Liver (tissue), 9 donors: ENCODE data around the gene RAVER1. TPM values are rescaled to one million over a fixed set of nuclear protein-coding genes. Genes with fewer than 3 reads are reported as not detected.

Source experiments
- DNase-seq: peaks from one replicate; pipeline ENCODE4 v3.0.0-alpha.2; 2017; ENCODE audit warnings: low spot score
- H3K27ac ChIP-seq, 2 donors: one replicate each; pipeline ENCODE4 v1.7.0; 2013; ENCODE audit warnings: inconsistent platforms in 2 of 2, low read length in 2 of 2, control low read depth in 1 of 2, low read depth in 1 of 2, mild to moderate bottlenecking in 1 of 2
- H3K27me3 ChIP-seq, 4 donors: one replicate each; pipeline versions ENCODE4 v1.6.1 to v1.7.0; 2013; ENCODE audit warnings: low read length in 3 of 4, inconsistent platforms in 1 of 4, mild to moderate bottlenecking in 1 of 4, moderate library complexity in 1 of 4; ENCODE audit not compliant: control insufficient read depth in 4 of 4, insufficient read depth in 4 of 4
- H3K36me3 ChIP-seq, 4 donors: one replicate each; pipeline versions ENCODE4 v1.6.1 to v1.7.0; 2013; ENCODE audit warnings: low read length in 3 of 4, mild to moderate bottlenecking in 3 of 4, low read depth in 1 of 4, moderate library complexity in 1 of 4; ENCODE audit not compliant: control insufficient read depth in 4 of 4, insufficient read depth in 3 of 4
- H3K4me1 ChIP-seq, 4 donors: one replicate each; pipeline versions ENCODE4 v1.6.1 to v1.7.0; 2013; ENCODE audit warnings: low read length in 3 of 4, mild to moderate bottlenecking in 3 of 4, moderate library complexity in 1 of 4; ENCODE audit not compliant: control insufficient read depth in 4 of 4, insufficient read depth in 4 of 4
- H3K4me3 ChIP-seq, 3 donors: one replicate each; pipeline versions ENCODE4 v1.6.1 to v1.7.0; 2013; ENCODE audit warnings: low read length in 3 of 3, control low read depth in 1 of 3, low read depth in 1 of 3, mild to moderate bottlenecking in 1 of 3
- H3K9ac ChIP-seq, 2 donors: one replicate each; pipeline ENCODE4 v1.7.0; 2013; ENCODE audit warnings: low read length in 2 of 2, mild to moderate bottlenecking in 2 of 2, moderate library complexity in 2 of 2, control low read depth in 1 of 2, low read depth in 1 of 2
- H3K9me3 ChIP-seq, 4 donors: one replicate each; pipeline versions ENCODE4 v1.6.1 to v1.7.0; 2013; ENCODE audit warnings: low read length in 3 of 4; ENCODE audit not compliant: control insufficient read depth in 4 of 4
- EGR1 ChIP-seq, 2 donors: IDR thresholded peaks; 2 replicates each; pipeline ENCODE4 v1.6.1; 2016 to 2018; ENCODE audit warnings: antibody characterized with exemption in 2 of 2, low read depth in 2 of 2
- FOXA1 ChIP-seq: IDR thresholded peaks from 2 replicates; pipeline ENCODE4 v1.6.1; 2016; ENCODE audit warnings: antibody characterized with exemption
- FOXA2 ChIP-seq: IDR thresholded peaks from 2 replicates; pipeline ENCODE4 v1.6.1; 2016; ENCODE audit warnings: antibody characterized with exemption
- GABPA ChIP-seq, 2 donors: IDR thresholded peaks in 1 of 2; conservative IDR thresholded peaks in 1 of 2; 2 replicates each; pipeline ENCODE4 v1.6.1; 2016; ENCODE audit warnings: antibody characterized with exemption in 2 of 2, mild to moderate bottlenecking in 1 of 2, moderate library complexity in 1 of 2
- HNF4A ChIP-seq, 2 donors: conservative IDR thresholded peaks; 2 replicates each; pipeline ENCODE4 v1.6.1; 2016; ENCODE audit warnings: antibody characterized with exemption in 2 of 2, mild to moderate bottlenecking in 2 of 2
- HNF4G ChIP-seq: IDR thresholded peaks from 2 replicates; pipeline ENCODE4 v1.6.1; 2016; ENCODE audit warnings: antibody characterized with exemption
- JUND ChIP-seq, 2 donors: IDR thresholded peaks; 2 replicates each; pipeline ENCODE4 v1.6.1; 2016; ENCODE audit warnings: antibody characterized with exemption in 2 of 2
- NR2F2 ChIP-seq: IDR thresholded peaks from 2 replicates; pipeline ENCODE4 v1.6.1; 2016; ENCODE audit warnings: antibody characterized with exemption
- RAD21 ChIP-seq, 2 donors: IDR thresholded peaks; 2 replicates each; pipeline ENCODE4 v1.6.1; 2016; ENCODE audit warnings: antibody characterized with exemption in 2 of 2, mild to moderate bottlenecking in 2 of 2
- RXRA ChIP-seq, 2 donors: IDR thresholded peaks; 2 replicates each; pipeline ENCODE4 v1.6.1; 2017 to 2018; ENCODE audit warnings: antibody characterized with exemption in 2 of 2, mild to moderate bottlenecking in 1 of 2
- SP1 ChIP-seq: IDR thresholded peaks from 2 replicates; pipeline ENCODE4 v1.6.1; 2018; ENCODE audit warnings: antibody characterized with exemption, mild to moderate bottlenecking
- TAF1 ChIP-seq: conservative IDR thresholded peaks from 2 replicates; pipeline ENCODE4 v1.6.1; 2016; ENCODE audit warnings: antibody characterized with exemption, mild to moderate bottlenecking
- YY1 ChIP-seq: IDR thresholded peaks from 2 replicates; pipeline ENCODE4 v1.6.1; 2016; ENCODE audit warnings: antibody characterized with exemption, mild to moderate bottlenecking
- WGBS: extraction: QIAGEN DNeasy Blood & Tissue Kit; methylation state at CpG from one replicate; pipeline ENCODE4 v1.1.7; 2013; 5-methylcytosine and 5-hydroxymethylcytosine counted together
- polyA plus RNA-seq, 2 donors: library from polyadenylated mRNA; stranded (reverse) in 1 of 2; unstranded in 1 of 2; fragments of 200-250 nt in 1 of 2; fragments of >200 nt in 1 of 2; fragmentation: Nextera tagmentation in 1 of 2; extraction: Ambion mirVana in 1 of 2; gene quantifications; one replicate each; pipeline versions ENCODE4 v1.2.1 to v1.2.3, GENCODE V29; 2013 to 2015
- total RNA-seq, 2 donors: library from RNA; depleted of rRNA; stranded (reverse); fragments of >200 nt; gene quantifications; one replicate each; pipeline ENCODE4 v1.2.3, GENCODE V29; 2014
- TF ChIP-seq, protein P1 (sequence below): fragments of 150-350 bp; IDR thresholded peaks from 2 replicates; pipeline ENCODE4 v1.5.1; 2017; ENCODE audit warnings: improper control_type of control experiment, low read depth, low read length; ENCODE audit not compliant: missing input control
- TF ChIP-seq, protein P2 (sequence below): IDR thresholded peaks from 2 replicates; pipeline ENCODE4 v1.6.1; 2016; ENCODE audit warnings: antibody characterized with exemption
- TF ChIP-seq, protein P3 (sequence below): IDR thresholded peaks from 2 replicates; pipeline ENCODE4 v1.6.1; 2016; ENCODE audit warnings: antibody characterized with exemption
- TF ChIP-seq, protein P4 (sequence below): IDR thresholded peaks from 2 replicates; pipeline ENCODE4 v1.6.1; 2016; ENCODE audit warnings: antibody characterized with exemption, mild to moderate bottlenecking
- donor health status: healthy.
- donor health status: healthy.
- donor health status: healthy.
- donor health status: healthy.
- donor health status: healthy.

The RAVER1 gene
- total and polyA plus RNA-seq, 4 donors = 2.1 to 13.6 (median 6.2) TPM

- H3K4me1 ChIP-seq = peaks cover 21 to 52% (median 40%) of the 10 kb centered on the region in 4 donors
- peak; percentile 87 for DNase-seq
- peak overlapping the region in 1 of 3 donors; percentile 19 for H3K4me3 ChIP-seq
- H3K27me3 ChIP-seq = peaks cover 0 to 8% (median 1%) of the 10 kb centered on the region in 4 donors
- no peak overlapping the region for H3K9ac ChIP-seq
- H3K27ac ChIP-seq = no peak overlapping the region
- no peaks in the 10 kb centered on the region for H3K9me3 ChIP-seq
- peaks cover 12 to 23% (median 20%) of the 10 kb centered on the region in 4 donors for H3K36me3 ChIP-seq
- 6% methylated on average over 23 of the region's 23 CpGs for WGBS
- TF ChIP-seq SP1 = no peak
- TF ChIP-seq GABPA (IDR thresholded peaks at IDR 0.05 in 1 of 2, conservative IDR thresholded peaks at IDR 0.05 in 1 of 2) = no peak
- no peak for TF ChIP-seq RAD21 (IDR thresholded peaks at IDR 0.05)
- no peak for TF ChIP-seq HNF4G
- TF ChIP-seq, protein P1, sequence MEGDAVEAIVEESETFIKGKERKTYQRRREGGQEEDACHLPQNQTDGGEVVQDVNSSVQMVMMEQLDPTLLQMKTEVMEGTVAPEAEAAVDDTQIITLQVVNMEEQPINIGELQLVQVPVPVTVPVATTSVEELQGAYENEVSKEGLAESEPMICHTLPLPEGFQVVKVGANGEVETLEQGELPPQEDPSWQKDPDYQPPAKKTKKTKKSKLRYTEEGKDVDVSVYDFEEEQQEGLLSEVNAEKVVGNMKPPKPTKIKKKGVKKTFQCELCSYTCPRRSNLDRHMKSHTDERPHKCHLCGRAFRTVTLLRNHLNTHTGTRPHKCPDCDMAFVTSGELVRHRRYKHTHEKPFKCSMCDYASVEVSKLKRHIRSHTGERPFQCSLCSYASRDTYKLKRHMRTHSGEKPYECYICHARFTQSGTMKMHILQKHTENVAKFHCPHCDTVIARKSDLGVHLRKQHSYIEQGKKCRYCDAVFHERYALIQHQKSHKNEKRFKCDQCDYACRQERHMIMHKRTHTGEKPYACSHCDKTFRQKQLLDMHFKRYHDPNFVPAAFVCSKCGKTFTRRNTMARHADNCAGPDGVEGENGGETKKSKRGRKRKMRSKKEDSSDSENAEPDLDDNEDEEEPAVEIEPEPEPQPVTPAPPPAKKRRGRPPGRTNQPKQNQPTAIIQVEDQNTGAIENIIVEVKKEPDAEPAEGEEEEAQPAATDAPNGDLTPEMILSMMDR = no peak
- TF ChIP-seq RXRA (IDR thresholded peaks at IDR 0.05) = no peak
- TF ChIP-seq EGR1 (IDR thresholded peaks at IDR 0.05; ENCODE audit: low read depth in 2 of 2) = no peak
- TF ChIP-seq, protein P2, sequence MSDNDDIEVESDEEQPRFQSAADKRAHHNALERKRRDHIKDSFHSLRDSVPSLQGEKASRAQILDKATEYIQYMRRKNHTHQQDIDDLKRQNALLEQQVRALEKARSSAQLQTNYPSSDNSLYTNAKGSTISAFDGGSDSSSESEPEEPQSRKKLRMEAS = no peak
Measured at GRCh38 chr19:10288662-10289166, 44.6 kb downstream of the RAVER1 start.

DNA sequence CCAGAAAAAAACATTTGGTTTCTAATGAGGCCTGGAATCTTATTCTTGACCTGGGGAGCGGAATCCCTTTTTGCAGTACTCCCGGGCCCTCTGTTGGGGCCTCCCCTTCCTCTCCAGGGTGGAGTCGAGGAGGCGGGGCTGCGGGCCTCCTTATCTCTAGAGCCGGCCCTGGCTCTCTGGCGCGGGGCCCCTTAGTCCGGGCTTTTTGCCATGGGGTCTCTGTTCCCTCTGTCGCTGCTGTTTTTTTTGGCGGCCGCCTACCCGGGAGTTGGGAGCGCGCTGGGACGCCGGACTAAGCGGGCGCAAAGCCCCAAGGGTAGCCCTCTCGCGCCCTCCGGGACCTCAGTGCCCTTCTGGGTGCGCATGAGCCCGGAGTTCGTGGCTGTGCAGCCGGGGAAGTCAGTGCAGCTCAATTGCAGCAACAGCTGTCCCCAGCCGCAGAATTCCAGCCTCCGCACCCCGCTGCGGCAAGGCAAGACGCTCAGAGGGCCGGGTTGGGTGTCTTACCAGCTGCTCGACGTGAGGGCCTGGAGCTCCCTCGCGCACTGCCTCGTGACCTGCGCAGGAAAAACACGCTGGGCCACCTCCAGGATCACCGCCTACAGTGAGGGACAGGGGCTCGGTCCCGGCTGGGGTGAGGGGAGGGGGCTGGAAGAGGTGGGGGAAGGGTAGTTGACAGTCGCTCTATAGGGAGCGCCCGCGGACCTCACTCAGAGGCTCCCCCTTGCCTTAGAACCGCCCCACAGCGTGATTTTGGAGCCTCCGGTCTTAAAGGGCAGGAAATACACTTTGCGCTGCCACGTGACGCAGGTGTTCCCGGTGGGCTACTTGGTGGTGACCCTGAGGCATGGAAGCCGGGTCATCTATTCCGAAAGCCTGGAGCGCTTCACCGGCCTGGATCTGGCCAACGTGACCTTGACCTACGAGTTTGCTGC, 46.3 kb downstream of the RAVER1 start, which contains the start of gene ICAM4:
ICAM4 (plus strand) TSS at position 153 of the 935 bp plus-strand sequence; CDS start at position 211, 58 bp downstream.
- peak; percentile 40 for TF ChIP-seq NR2F2
- TF ChIP-seq FOXA1 = no peak
- TF ChIP-seq RXRA (IDR thresholded peaks at IDR 0.05) = peak in 1 of 2 donors; percentile 6
- no peak for TF ChIP-seq EGR1 (IDR thresholded peaks at IDR 0.05; ENCODE audit: low read depth in 2 of 2)
- no peak for TF ChIP-seq GABPA (IDR thresholded peaks at IDR 0.05 in 1 of 2, conservative IDR thresholded peaks at IDR 0.05 in 1 of 2)
- TF ChIP-seq HNF4G = no peak
- TF ChIP-seq, protein P2 = no peak
- no peak for TF ChIP-seq YY1
- TF ChIP-seq, protein P3, sequence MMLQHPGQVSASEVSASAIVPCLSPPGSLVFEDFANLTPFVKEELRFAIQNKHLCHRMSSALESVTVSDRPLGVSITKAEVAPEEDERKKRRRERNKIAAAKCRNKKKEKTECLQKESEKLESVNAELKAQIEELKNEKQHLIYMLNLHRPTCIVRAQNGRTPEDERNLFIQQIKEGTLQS = no peak
- H3K36me3 ChIP-seq = peaks cover 14 to 35% (median 23%) of the 10 kb centered on the region in 4 donors
- no peaks in the 10 kb centered on the region for H3K9me3 ChIP-seq
- peak within 1 kb of the TSS in 1 of 2 donors; percentile 26 for H3K27ac ChIP-seq
- DNase-seq = peak; percentile 89
- peaks cover 0 to 2% (median 0%) of the 10 kb centered on the region in 4 donors for H3K27me3 ChIP-seq
- H3K4me3 ChIP-seq = no peak within 1 kb of the TSS
- H3K4me1 ChIP-seq = peaks cover 20 to 50% (median 35%) of the 10 kb centered on the region in 4 donors
- no peak within 1 kb of the TSS for H3K9ac ChIP-seq
- WGBS = 9% methylated on average over 59 of the region's 59 CpGs

DNA sequence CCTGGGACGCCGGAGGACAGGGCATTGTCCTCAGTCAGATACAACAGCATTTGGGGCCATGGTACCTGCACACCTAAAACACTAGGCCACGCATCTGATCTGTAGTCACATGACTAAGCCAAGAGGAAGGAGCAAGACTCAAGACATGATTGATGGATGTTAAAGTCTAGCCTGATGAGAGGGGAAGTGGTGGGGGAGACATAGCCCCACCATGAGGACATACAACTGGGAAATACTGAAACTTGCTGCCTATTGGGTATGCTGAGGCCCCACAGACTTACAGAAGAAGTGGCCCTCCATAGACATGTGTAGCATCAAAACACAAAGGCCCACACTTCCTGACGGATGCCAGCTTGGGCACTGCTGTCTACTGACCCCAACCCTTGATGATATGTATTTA, 47.9 kb downstream of the RAVER1 start:
- Histone ChIP-seq H3K27me3 (peaks cover 0 to 2% (median 0%) of the 10 kb centered on the region in 4 donors), H3K9me3 (no peaks in the 10 kb centered on the region), H3K9ac (no peak overlapping the region), H3K27ac (no peak overlapping the region), H3K36me3 (peaks cover 14 to 45% (median 28%) of the 10 kb centered on the region in 4 donors), H3K4me1 (peaks cover 7 to 33% (median 21%) of the 10 kb centered on the region in 4 donors), H3K4me3 (no peak overlapping the region)
- DNase-seq = no peak
- WGBS = 93% methylated on average over 4 of the region's 4 CpGs
- TF ChIP-seq, protein P2 = no peak
- TF ChIP-seq, protein P4, sequence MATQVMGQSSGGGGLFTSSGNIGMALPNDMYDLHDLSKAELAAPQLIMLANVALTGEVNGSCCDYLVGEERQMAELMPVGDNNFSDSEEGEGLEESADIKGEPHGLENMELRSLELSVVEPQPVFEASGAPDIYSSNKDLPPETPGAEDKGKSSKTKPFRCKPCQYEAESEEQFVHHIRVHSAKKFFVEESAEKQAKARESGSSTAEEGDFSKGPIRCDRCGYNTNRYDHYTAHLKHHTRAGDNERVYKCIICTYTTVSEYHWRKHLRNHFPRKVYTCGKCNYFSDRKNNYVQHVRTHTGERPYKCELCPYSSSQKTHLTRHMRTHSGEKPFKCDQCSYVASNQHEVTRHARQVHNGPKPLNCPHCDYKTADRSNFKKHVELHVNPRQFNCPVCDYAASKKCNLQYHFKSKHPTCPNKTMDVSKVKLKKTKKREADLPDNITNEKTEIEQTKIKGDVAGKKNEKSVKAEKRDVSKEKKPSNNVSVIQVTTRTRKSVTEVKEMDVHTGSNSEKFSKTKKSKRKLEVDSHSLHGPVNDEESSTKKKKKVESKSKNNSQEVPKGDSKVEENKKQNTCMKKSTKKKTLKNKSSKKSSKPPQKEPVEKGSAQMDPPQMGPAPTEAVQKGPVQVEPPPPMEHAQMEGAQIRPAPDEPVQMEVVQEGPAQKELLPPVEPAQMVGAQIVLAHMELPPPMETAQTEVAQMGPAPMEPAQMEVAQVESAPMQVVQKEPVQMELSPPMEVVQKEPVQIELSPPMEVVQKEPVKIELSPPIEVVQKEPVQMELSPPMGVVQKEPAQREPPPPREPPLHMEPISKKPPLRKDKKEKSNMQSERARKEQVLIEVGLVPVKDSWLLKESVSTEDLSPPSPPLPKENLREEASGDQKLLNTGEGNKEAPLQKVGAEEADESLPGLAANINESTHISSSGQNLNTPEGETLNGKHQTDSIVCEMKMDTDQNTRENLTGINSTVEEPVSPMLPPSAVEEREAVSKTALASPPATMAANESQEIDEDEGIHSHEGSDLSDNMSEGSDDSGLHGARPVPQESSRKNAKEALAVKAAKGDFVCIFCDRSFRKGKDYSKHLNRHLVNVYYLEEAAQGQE = no peak
- TF ChIP-seq NR2F2 (no peak), FOXA2 (no peak), FOXA1 (no peak), GABPA (IDR thresholded peaks at IDR 0.05 in 1 of 2, conservative IDR thresholded peaks at IDR 0.05 in 1 of 2) (no peak), TAF1 (no peak), HNF4A (conservative IDR thresholded peaks at IDR 0.05) (no peak), JUND (IDR thresholded peaks at IDR 0.05) (no peak), RXRA (IDR thresholded peaks at IDR 0.05) (no peak), RAD21 (IDR thresholded peaks at IDR 0.05) (no peak)
- TF ChIP-seq, protein P3 = no peak
